Parathyroid adenoma (tissue), 2 donors: Measurements from ENCODE around the gene TTBK1.

ENCODE experiments used
- H2AFZ ChIP-seq: fragments of 300-600 bp; sonication (generic); one replicate; pipeline ENCODE4 v1.7.0; 2017; ENCODE audit warnings: antibody characterized with exemption, mild to moderate bottlenecking
- H3K27ac ChIP-seq: fragments of 300-600 bp; sonication (generic); one replicate; pipeline ENCODE4 v1.7.0; 2017
- H3K27me3 ChIP-seq: fragments of 300-600 bp; sonication (generic); one replicate; pipeline ENCODE4 v1.7.0; 2017; ENCODE audit warnings: low read length; ENCODE audit not compliant: control insufficient read depth, insufficient read depth
- H3K36me3 ChIP-seq: fragments of 300-600 bp; sonication (generic); one replicate; pipeline ENCODE4 v1.7.0; 2017; ENCODE audit warnings: low read length; ENCODE audit not compliant: control insufficient read depth, insufficient read depth
- H3K4me1 ChIP-seq: fragments of 300-600 bp; sonication (generic); one replicate; pipeline ENCODE4 v1.7.0; 2017; ENCODE audit warnings: control low read depth
- H3K4me2 ChIP-seq: fragments of 300-600 bp; sonication (generic); one replicate; pipeline ENCODE4 v1.7.0; 2017; ENCODE audit warnings: low read length
- H3K4me3 ChIP-seq: fragments of 300-600 bp; sonication (generic); one replicate; pipeline ENCODE4 v1.7.0; 2017; ENCODE audit warnings: low read depth, low read length
- H3K79me2 ChIP-seq: fragments of 300-600 bp; sonication (generic); one replicate; pipeline ENCODE4 v1.7.0; 2017; ENCODE audit warnings: control low read depth
- H3K9ac ChIP-seq: fragments of 300-600 bp; sonication (generic); one replicate; pipeline ENCODE4 v1.7.0; 2017; ENCODE audit warnings: mild to moderate bottlenecking
- H3K9me3 ChIP-seq: fragments of 300-600 bp; sonication (generic); one replicate; pipeline ENCODE4 v1.7.0; 2017; ENCODE audit warnings: low read length; ENCODE audit not compliant: control insufficient read depth
- CTCF ChIP-seq: fragments of 300-600 bp; sonication (generic); IDR thresholded peaks from one replicate; pipeline ENCODE4 v1.7.0; 2017; ENCODE audit warnings: antibody characterized with exemption, mild to moderate bottlenecking
- donor health status: primary hyperparathyroidism.

The TTBK1 gene

DNA sequence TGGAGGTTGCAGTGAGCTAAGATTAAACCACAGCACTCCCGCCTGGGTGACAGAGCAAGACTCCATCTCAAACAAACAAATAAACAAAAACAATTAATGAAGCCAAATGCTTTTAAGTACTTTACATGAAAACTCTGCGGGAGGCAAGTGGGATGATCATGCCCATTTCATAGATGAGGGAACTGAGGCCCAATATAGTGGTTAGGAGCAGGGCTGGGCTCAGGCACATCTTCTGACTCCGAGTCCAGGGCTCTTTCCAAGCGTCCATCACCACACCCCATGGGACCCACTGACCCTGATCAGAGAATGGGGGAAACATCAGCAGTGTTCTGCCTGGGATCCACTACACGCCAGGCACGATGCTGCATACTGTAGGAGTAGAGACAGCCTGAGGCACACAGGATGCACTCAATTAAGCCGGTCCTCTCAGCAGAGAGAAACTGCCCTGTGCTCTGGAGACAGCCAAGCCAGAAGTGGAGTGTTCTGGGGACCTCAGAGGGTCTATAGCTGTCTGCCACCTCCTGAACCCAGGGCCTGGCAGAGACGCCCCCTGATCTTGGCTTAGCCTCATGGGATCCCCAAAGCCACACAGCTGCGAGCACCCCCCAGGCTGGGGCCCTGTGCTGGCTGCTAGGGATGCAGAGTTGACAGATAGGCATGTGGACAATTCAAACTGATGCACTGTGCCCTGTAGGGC lies 13.5 kb downstream of the TTBK1 start:
- Histone ChIP-seq H3K4me1 (no peaks in the 10 kb centered on the region), H3K4me2 (no peak overlapping the region), H3K9ac (no peak overlapping the region), H3K27ac (no peak overlapping the region), H3K27me3 (no peaks in the 10 kb centered on the region), H3K36me3 (no peaks in the 10 kb centered on the region), H3K79me2 (no peaks in the 10 kb centered on the region), H3K4me3 (no peak overlapping the region), H2AFZ (no peak overlapping the region), H3K9me3 (no peaks in the 10 kb centered on the region)
- TF ChIP-seq CTCF: no peak

DNA sequence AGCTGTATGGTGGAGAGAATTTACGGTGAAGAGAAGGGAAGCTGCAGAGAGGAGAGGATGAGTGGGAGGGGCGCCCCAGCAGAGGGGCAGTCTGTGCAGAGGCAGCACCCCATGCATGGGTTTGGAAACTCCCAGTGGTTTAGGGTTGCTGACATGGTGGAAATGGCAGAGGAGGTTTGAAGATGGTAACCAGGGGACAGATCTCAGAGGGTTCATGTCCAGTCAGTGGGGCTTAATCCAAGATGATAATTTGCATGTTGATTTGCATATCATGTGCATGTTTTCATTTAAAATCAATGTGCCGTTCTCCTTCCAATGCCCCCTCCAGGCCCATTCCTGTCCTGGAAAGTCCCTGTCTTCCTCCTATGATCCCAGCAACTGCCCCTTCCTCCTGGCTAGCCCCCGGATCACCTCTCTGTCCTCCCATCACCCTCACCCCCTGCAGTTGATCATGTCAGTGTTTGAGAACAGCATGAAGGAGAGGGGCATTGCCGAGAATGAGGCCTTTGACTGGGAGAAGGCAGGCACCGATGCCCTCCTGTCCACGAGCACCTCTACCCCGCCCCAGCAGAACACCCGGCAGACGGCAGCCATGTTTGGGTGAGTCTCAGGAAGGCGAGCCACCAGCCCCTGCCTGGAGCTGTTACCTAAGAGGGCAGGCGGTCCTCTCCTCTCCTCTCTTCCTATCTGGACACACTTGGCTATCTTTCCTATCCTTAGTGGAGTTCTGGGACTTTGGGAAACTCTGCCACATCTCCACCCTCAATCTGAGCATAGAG lies 14.3 kb downstream of the TTBK1 start:
- TF ChIP-seq CTCF: no peak
- no peaks in the 10 kb centered on the region for H3K36me3 ChIP-seq
- H3K9ac ChIP-seq: no peak overlapping the region

DNA sequence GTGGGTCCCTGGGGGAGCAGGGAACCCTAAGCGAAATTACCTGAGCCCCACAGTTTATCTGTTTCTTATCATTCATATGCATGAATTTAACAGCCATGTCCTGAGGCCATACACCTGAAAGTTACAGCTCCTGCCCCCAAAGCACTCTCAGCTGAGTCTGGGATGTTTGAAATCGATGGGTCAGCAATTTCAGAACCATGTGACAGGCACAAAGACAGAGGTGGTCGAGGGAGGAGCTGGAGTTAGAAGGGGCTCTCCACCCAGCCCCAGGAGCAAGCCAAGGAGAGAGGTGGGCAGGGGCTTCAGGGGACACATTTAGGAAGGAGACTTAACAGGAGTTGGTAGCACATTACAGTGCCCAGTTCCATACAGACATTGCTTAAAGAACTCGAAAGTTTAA lies 14.9 kb downstream of the TTBK1 start:
- Histone ChIP-seq H3K4me3 (no peak overlapping the region), H3K4me1 (no peaks in the 10 kb centered on the region), H3K9ac (no peak overlapping the region), H3K9me3 (no peaks in the 10 kb centered on the region), H2AFZ (no peak overlapping the region), H3K4me2 (no peak overlapping the region), H3K27ac (no peak overlapping the region), H3K79me2 (no peaks in the 10 kb centered on the region), H3K36me3 (no peaks in the 10 kb centered on the region), H3K27me3 (no peaks in the 10 kb centered on the region)
- no peak for TF ChIP-seq CTCF

More for the DNA sequence above, 14.3 kb downstream of the TTBK1 start:
- H3K9me3 ChIP-seq: no peaks in the 10 kb centered on the region
- no peak overlapping the region for H3K4me2 ChIP-seq
- H3K4me3 ChIP-seq: no peak overlapping the region
- H3K4me1 ChIP-seq: no peaks in the 10 kb centered on the region
- no peaks in the 10 kb centered on the region for H3K79me2 ChIP-seq
- no peaks in the 10 kb centered on the region for H3K27me3 ChIP-seq
- no peak overlapping the region for H2AFZ ChIP-seq
- no peak overlapping the region for H3K27ac ChIP-seq

GRCh38 chr6:43258807-43259686 lies 15.8 kb downstream of the TTBK1 start:
- no peak overlapping the region for H3K9ac ChIP-seq
- TF ChIP-seq CTCF: no peak
- no peak overlapping the region for H3K27ac ChIP-seq
- H3K4me3 ChIP-seq: no peak overlapping the region
- no peaks in the 10 kb centered on the region for H3K4me1 ChIP-seq
- H2AFZ ChIP-seq: no peak overlapping the region
- H3K79me2 ChIP-seq: no peaks in the 10 kb centered on the region
- no peaks in the 10 kb centered on the region for H3K9me3 ChIP-seq
- no peaks in the 10 kb centered on the region for H3K36me3 ChIP-seq
- no peak overlapping the region for H3K4me2 ChIP-seq
- H3K27me3 ChIP-seq: no peaks in the 10 kb centered on the region
